Measurements from ENCODE around the gene FHIP1A. TPM values are rescaled to one million over a fixed set of nuclear protein-coding genes. Genes with fewer than 3 reads are reported as not detected.
A peak's percentile ranks its signal among the peaks of the same experiment; 100 is the strongest.
"Not testable (repeated sequence)": the region's sequence is repeated elsewhere in the genome, so short reads cannot be mapped to it uniquely, and the experiment has no call there.

The FHIP1A gene
- total RNA-seq, 2 donors from 2014 or later = 20.8 to 23.7 TPM

DNA sequence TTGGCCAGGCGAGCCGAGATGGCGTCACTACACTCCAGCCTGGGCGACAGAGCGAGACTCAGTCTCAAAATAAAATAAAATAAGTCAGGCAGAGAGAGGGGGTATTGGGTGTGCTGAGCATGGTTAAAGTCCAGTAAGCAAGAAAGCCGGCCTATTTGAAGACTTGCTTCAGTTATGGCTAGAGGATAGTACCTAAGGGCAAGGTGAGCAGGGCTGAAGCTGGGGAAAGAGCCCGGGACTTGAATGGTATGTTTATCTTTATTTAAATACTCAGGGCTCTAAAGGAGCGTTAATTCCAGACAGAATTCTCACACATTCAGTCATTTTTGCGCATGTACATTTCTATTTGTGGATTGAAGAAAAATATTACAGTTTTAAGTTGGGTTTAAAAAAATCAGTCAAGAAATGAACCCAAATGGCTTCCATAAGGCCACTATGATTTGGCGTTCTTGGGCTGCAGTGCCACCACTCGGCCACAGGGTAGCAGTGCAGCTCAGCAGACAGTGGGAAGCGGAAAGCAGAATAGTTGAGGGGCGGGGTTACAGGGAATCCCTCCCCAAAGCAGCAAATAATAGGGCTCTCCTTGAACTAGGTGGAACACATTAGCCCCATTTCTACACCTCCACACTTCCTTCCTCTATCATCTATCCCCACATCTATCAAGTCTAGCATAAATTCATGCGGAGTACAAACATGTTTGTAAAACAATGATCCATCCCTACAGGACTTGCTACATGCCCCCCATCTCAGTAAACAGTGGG, 46.4 kb upstream of the FHIP1A start:
- TF ChIP-seq POLR2A (IDR thresholded peaks at IDR 0.05) = no peak
- TF ChIP-seq, protein P1, sequence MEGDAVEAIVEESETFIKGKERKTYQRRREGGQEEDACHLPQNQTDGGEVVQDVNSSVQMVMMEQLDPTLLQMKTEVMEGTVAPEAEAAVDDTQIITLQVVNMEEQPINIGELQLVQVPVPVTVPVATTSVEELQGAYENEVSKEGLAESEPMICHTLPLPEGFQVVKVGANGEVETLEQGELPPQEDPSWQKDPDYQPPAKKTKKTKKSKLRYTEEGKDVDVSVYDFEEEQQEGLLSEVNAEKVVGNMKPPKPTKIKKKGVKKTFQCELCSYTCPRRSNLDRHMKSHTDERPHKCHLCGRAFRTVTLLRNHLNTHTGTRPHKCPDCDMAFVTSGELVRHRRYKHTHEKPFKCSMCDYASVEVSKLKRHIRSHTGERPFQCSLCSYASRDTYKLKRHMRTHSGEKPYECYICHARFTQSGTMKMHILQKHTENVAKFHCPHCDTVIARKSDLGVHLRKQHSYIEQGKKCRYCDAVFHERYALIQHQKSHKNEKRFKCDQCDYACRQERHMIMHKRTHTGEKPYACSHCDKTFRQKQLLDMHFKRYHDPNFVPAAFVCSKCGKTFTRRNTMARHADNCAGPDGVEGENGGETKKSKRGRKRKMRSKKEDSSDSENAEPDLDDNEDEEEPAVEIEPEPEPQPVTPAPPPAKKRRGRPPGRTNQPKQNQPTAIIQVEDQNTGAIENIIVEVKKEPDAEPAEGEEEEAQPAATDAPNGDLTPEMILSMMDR (IDR thresholded peaks at IDR 0.05) = peak; percentile 95 to 98 (median 97)
- WGBS, 2 donors = 29 to 41% methylated on average over 11 to 14 of the region's 14 CpGs
- Histone ChIP-seq H3K4me1 (no peaks in the 10 kb centered on the region), H3K4me3 (no peak overlapping the region), H3K36me3 (replicated peaks in 1 of 2; ENCODE audit: insufficient read depth in 1 of 2, low read depth in 2 of 2) (no peaks in the 10 kb centered on the region), H3K9me3 (no peaks in the 10 kb centered on the region), H3K27ac (peak overlapping the region in 1 of 4 donors; percentile 18), H3K27me3 (no peaks in the 10 kb centered on the region)
- peak; percentile 87 to 90 (median 88) for DNase-seq
- intact Hi-C loops (cut with DNase I) = no loop called here
- ATAC-seq = peak; percentile 99

DNA sequence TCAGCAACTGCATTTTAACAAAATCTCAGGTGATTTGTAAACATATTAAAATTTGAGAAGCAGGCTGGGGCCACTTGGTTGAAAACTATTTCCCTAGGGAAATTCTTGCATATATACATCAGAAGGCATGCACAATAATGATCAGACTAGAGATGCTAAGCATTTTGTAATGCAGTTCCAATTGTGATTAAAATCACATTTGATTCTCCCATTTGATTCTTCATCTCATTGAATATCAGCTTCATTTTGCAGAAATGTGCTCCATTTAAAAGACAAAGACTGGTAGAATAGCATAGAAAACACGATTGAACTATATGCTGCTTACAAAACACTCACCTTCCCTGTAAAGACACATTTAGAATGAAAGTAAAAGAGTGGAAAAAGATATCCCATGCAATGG, 32.4 kb upstream of the FHIP1A start:
- intact Hi-C loops (cut with DNase I) = no loop called here
- WGBS, 2 donors = 61 to 78% methylated on average over 1 of the region's 1 CpG

DNA sequence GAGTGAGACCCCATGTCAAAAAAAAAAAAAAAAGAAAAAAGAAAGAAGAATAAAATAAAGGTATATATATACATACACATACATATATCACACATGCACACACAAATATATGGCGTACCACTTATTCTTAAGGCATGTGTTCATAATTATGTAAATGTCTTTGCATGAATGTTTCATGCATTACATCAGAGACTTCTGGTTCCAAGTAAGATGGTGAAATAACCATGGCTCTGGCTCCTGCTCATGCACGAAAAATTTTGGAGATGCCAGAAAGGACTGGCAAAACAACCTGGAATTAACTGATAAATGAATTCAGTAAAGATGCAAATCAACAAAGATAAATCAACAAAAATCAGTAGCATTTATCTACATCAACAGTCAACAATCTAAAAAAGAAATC, 19.7 kb upstream of the FHIP1A start:
- intact Hi-C loops (cut with DNase I) = no loop called here
- ATAC-seq (no peak), DNase-seq (no peak)
- WGBS, 2 donors = 90 to 95% methylated on average over 2 of the region's 2 CpGs
- H3K4me3 ChIP-seq = no peak overlapping the region
- no peak overlapping the region for H3K27ac ChIP-seq
- H3K36me3 ChIP-seq (replicated peaks in 1 of 2; ENCODE audit: insufficient read depth in 1 of 2, low read depth in 2 of 2) = no peaks in the 10 kb centered on the region
- H3K27me3 ChIP-seq = no peaks in the 10 kb centered on the region
- H3K9me3 ChIP-seq = no peaks in the 10 kb centered on the region
- TF ChIP-seq POLR2A (IDR thresholded peaks at IDR 0.05) = no peak
- TF ChIP-seq, protein P1 (IDR thresholded peaks at IDR 0.05) = no peak
- no peaks in the 10 kb centered on the region for H3K4me1 ChIP-seq

More for the DNA sequence above, 32.4 kb upstream of the FHIP1A start:
- Histone ChIP-seq H3K4me1 (no peaks in the 10 kb centered on the region), H3K4me3 (no peak overlapping the region), H3K9me3 (no peaks in the 10 kb centered on the region), H3K27me3 (no peaks in the 10 kb centered on the region), H3K27ac (no peak overlapping the region), H3K36me3 (replicated peaks in 1 of 2; ENCODE audit: insufficient read depth in 1 of 2, low read depth in 2 of 2) (no peaks in the 10 kb centered on the region)
- DNase-seq (no peak), ATAC-seq (no peak)
- TF ChIP-seq, protein P1 (IDR thresholded peaks at IDR 0.05) = no peak
- no peak for TF ChIP-seq POLR2A (IDR thresholded peaks at IDR 0.05)

DNA sequence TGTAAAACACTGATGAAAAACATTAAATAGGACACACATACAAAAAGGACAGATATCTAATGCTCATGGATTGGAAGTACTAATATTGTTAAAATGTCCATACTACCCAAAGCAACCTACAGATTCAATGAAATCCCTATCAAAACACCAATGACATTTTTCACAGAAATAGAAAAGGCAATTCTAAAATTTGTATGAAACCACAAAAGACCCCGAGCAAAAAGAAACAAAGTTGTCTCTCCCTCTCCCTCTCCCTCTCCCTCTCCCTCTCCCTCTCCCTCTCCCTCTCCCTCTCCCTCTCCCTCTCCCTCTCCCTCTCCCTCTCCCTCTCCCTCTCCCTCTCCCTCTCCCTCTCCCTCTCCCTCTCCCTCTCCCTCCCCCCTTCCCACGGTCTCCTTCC, 19.2 kb upstream of the FHIP1A start:
- H3K9me3 ChIP-seq; H3K27ac ChIP-seq; H3K36me3 ChIP-seq (replicated peaks in 1 of 2; ENCODE audit: insufficient read depth in 1 of 2, low read depth in 2 of 2); H3K4me3 ChIP-seq; DNase-seq; ATAC-seq; H3K27me3 ChIP-seq; intact Hi-C loops (cut with DNase I); H3K4me1 ChIP-seq: not testable (repeated sequence)
- 81 to 95% methylated on average over 1 of the region's 2 CpGs for WGBS, 2 donors

DNA sequence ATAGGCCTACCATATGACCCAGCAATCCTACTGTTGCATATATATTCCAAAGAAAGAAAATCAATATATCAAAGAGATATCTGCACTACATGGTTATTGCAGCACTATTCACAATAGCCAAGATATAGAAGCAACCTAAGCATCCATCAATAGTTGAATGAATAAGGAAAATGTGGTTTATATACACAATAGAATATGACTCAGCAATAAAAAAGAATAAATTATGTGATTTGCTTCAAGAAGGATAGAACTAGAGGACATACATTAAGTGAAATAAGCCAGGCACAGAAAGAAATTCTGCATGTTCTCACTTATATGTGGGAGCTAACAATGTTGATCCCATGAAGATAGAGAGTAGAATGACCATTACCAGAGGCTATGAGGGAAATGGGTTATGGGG, 13.1 kb upstream of the FHIP1A start:
- Histone ChIP-seq H3K27ac (no peak overlapping the region), H3K4me3 (no peak overlapping the region), H3K9me3 (no peaks in the 10 kb centered on the region), H3K27me3 (no peaks in the 10 kb centered on the region), H3K4me1 (no peaks in the 10 kb centered on the region), H3K36me3 (replicated peaks in 1 of 2; ENCODE audit: insufficient read depth in 1 of 2, low read depth in 2 of 2) (no peaks in the 10 kb centered on the region)
- no peak for TF ChIP-seq POLR2A (IDR thresholded peaks at IDR 0.05)
- TF ChIP-seq, protein P1 (IDR thresholded peaks at IDR 0.05) = no peak
- ATAC-seq = no peak
- no peak for DNase-seq
- intact Hi-C loops (cut with DNase I) = no loop called here
